ENCODE results near the gene ALG3.

DNA sequence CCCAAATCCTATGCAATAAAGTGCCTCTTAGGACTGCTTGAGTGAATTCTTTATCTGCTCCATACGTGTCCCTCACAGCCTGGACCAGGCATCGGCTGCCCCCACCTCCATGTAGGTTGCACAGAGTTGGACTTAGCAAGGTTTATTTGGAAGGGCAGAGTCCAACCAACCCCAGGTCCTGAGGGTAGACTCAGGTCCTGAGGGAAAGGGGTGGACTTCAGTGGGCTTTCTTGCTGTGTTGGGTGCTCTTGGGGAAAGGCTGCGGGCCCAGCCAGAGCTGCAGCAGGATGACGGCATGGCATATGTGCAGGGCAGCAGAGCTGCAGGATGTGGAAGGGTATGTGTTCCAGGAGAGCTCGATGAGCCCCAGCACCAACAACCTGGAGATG is 6.5 kb downstream of the ALG3 start:
- no peak for TF ChIP-seq KDM5B (IDR thresholded peaks at IDR 0.05; ENCODE audit: insufficient replicate concordance, low read depth, low read length)
- TF ChIP-seq CTCF (IDR thresholded peaks at IDR 0.05 in 2 of 3, conservative IDR thresholded peaks at IDR 0.05 in 1 of 3; ENCODE audit: insufficient read depth in 2 of 3, low read depth in 1 of 3, low read length in 3 of 3), result no peak
- TF ChIP-seq POLR2A (conservative IDR thresholded peaks at IDR 0.05), result no peak
- TF ChIP-seq SLC30A9 (CRISPR knock-in tag; IDR thresholded peaks at IDR 0.05), result no peak
- TF ChIP-seq SRSF9 (IDR thresholded peaks at IDR 0.05; ENCODE audit: borderline replicate concordance, low read depth, low read length), result no peak
- TF ChIP-seq SIX5 (IDR thresholded peaks at IDR 0.05; ENCODE audit: borderline replicate concordance in 1 of 2, insufficient read depth in 1 of 2, low read depth in 1 of 2, low read length in 2 of 2), result no peak
- TF ChIP-seq BRCA1 (IDR thresholded peaks at IDR 0.05), result no peak
- no peak for TF ChIP-seq BRCA1 (CRISPR knock-in tag; IDR thresholded peaks at IDR 0.05)
- no peak for TF ChIP-seq JUN (IDR thresholded peaks at IDR 0.05; ENCODE audit: borderline replicate concordance, low read depth, low read length)
- TF ChIP-seq JUN (CRISPR knock-in tag; IDR thresholded peaks at IDR 0.05; ENCODE audit: borderline replicate concordance), result no peak
- no peak for TF ChIP-seq SP2 (IDR thresholded peaks at IDR 0.05; ENCODE audit: extremely low read depth, low read depth, low read length, poor library complexity, severe bottlenecking)

Measured in K562 (cell line).